Right ventricle myocardium inferior (tissue), 1 donor: Measurements from ENCODE around the gene EPB41L3. TPM values are rescaled to one million over a fixed set of nuclear protein-coding genes. Genes with fewer than 3 reads are reported as not detected.
"Not testable (repeated sequence)": the region's sequence is repeated elsewhere in the genome, so short reads cannot be mapped to it uniquely, and the experiment has no call there.

Experiments used
- ATAC-seq: fragments of 200-7000 bp; cut with Tn5 transposase; one replicate; pipeline ENCODE4 v1.9.1; 2020; ENCODE audit warnings: mild to moderate bottlenecking, moderate library complexity
- DNase-seq: peaks from one replicate; pipeline ENCODE4 v3.0.0; 2021; ENCODE audit errors: missing footprints
- intact Hi-C: fragments of 100-400 bp; cut with DNase I; formaldehyde crosslinking; loops from one replicate; pipeline ENCODE4 v1.11.0; 2022
- long read RNA-seq: library from polyadenylated mRNA; unstranded; transcript quantifications from one replicate; pipeline ENCODE4 v2.0.0, GENCODE V29; 2021
- total RNA-seq: library from RNA; stranded (reverse); fragmentation: NEBNext Ultra II Directional; extraction: Animal tissue kit (Norgen Biotek cat#: 25700); gene quantifications from one replicate; pipeline ENCODE4 v1.2.1, GENCODE V29; 2021
- donor health status: DM: no; HTN: yes; CAD: no; lungs with severe emphysema.

EPB41L3 gene
- 10.5 TPM for total RNA-seq
- long read RNA-seq, partial matches to known transcripts = 1 of 7 reads
- long read RNA-seq, other reads (novel, unspliced or antisense) = 3 of 7 reads

DNA sequence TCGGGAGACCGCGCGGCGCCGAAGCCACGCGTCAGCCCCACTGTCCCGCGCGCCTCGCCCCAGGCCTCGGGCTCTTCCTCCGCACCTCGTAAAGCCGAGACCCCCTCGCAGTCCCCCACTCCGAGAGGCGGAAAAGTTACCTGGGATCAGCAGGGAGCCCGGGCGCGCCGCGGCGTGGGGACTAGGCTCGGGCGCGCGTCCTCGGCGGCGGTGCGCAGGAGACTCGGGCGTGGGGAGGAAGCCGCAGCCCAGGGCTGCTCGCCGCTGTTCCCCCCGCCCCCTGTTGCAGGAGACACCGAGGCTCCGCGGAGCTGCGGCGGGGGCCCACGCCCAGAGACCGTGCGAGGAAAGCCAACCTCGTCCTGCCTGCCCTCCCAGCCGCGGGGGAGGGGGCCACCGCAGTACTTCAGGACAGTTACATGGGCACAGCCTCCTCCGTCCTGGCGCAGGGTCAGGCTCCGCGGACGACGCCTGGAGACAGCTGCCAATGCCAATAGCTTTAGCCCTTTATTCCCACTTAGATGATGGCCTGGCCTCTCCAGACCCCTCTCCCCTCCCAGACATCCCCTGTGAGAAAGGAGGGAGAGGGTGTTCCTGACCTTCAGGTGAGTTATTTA is at the start of gene EPB41L3:
EPB41L3 (minus strand) TSS at position 225 of the 617 bp plus-strand sequence. CDS start 54,814 bp downstream, outside the sequence.
- peak; percentile 79 for ATAC-seq
- intact Hi-C loops = no loop called here
- peak; percentile 78 for DNase-seq

DNA sequence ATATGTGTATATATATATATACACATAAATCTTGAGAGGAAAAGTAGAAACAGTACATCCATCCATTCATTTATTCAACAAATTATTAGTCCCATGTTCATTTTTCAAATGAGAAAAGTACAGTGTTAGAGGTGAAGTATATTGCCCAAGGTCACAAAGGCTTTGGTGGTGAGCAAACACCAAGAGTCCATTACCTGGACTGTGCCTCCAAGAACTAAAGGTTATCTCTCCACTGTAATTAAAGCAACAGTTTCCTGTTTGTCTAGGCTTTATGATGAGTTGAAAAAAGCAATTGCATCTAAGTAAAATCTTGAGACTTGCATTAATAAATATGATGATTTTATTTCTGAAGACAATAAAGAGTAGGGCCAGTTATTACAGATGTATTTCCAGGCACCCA is 44.7 kb upstream of the EPB41L3 start:
- intact Hi-C loops = no loop called here
- no peak for DNase-seq
- no peak for ATAC-seq

DNA sequence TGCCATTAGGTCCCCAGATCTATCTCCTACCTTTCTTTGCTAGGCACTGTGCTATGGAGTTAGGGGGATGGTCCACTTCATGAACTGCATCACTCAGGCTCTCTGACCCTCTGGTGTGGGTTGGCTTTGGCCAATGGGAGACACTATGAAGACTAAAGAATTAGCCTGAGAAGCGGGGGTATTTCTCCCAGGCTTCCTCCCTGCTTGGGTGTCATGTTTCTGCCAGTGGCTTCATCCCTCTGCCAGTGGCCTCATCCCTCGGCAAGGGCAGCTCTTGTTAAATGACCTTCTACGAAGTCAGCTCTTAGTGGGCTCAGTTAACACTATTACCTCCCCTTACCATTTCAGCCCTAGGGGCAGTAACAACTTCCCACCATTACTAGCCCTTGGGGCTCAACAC is 41.9 kb upstream of the EPB41L3 start:
- no peak for ATAC-seq
- no peak for DNase-seq
- intact Hi-C loops = no loop called here

DNA sequence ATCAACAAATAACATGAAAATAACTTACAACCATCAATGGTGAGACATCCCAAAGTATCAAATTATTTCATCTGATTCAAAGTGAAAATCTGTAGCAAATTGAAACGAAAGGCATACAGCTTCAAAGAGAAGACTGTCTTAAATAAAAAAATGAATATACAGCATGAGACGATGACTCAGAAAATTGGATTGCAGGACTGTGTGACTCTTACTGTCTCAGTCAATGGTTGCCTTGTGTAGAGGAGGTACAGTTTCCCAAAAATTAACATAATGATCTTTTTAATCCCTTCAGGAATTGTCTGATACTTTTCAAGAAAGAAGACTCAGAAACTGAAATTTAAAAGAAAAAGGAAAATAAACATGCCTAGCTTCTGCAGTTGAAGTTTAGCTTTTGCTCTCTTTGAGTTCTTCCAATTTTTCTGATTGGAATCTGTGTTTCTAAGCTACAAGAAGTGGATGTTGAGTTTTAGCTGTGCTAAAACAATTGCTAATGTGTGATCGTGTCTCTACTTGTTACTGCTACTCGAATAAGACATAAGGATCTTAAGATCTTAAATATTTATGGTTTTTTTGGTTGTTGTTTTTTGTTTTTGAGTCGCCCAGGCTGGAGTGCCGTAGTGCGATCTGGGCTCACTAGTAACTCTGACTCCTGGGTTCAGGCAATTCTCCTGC is 41.1 kb upstream of the EPB41L3 start:
- intact Hi-C loops = no loop called here
- ATAC-seq = no peak
- DNase-seq = no peak

DNA sequence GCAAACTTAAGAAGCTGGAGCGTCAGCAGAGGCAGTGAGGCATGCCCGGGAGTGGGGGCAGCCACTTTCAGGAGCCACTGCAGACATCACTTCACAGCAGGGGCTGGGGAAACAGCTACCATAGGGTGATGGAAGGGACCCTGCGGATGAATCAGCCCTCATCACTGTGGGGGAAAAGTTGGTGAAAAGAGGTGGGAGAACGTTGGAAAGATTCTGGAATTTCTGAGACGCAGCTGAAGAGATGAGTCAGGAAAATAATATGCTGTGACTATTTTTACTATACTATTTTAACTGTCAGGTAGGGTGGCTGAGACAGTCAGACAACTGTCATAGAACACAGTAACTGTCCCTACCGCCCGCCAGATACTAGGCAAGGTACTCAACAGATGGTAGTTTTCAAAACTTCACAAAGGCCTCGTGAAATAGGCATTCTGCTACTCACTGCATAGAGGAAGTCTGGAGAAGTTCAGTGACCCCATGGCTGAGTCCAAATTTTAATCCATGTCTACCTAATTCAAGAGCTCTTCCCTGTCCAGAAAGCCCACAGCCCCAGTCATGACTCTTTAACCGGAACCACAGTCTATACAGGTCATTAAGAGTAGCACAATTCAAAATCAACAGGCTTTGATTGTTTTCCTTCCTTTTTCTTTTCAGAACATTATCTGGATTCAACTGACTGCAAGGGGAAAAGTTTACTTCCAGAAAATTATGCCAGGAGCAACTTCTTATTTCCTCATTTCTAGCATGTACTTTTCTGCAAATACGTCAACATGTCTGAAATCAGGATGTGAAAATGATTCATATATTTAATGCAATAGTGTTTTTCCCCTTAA is 39.3 kb upstream of the EPB41L3 start:
- DNase-seq = no peak
- ATAC-seq = peak; percentile 39
- intact Hi-C loops = no loop called here

DNA sequence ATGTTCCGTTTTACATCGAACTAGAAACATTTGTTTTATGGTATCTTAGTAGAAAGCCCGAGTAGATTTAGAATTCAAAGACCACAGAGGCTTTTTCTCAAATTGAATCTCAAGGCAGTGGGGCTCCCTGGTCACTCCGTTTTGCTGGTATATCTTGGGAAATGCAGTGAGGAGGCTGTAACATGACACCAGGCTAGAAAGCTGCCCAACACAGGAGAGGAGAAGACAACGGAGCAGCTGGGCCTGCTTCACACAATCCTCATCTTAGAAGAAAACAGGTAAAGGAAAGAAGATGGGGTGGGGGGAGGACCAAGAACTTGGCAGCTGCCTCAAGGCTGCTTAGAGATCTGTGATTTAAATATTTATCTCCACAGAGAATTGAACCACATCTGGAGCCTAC is 38.3 kb upstream of the EPB41L3 start:
- DNase-seq (no peak), ATAC-seq (no peak)
- intact Hi-C loops = no loop called here

DNA sequence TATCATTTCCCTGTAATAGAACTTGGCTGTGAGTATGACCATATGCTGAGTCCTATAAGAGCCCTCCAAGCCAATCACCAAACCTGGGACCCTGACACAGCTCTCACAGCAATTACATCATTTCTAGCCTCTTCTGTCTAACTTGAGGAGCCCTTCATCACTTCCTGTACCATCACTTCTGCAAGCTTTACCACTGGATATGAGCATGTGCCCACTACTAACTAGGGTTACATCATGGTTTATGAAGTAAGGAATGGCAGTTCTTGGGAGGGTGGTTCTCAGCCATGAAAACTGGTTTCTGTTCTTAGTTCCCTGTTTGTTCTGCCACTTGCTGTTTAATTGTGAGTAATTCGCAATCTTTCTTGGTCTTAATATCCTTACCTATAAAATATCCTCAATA is 31.0 kb upstream of the EPB41L3 start:
- ATAC-seq (no peak), DNase-seq (no peak)
- intact Hi-C loops = no loop called here

DNA sequence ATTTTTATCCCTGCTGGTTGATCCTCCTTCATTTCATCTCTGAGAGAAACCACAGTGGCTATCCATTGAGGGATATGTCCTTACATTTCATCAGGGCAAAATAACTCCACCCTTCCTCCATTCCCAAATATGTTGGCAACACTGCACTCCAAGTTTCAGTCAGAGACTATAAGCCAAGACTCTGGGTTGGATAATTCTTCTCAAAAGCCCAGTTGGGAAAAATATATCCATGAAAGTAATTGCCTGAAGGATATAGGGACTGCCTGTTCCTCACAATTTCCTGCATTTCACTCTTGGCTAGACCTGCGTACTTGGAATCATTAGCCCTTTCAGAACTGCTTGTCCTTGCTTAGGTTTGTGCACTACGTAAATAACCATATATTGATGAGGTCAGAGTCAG is 27.9 kb upstream of the EPB41L3 start:
- no peak for DNase-seq
- ATAC-seq = no peak
- intact Hi-C loops = no loop called here

DNA sequence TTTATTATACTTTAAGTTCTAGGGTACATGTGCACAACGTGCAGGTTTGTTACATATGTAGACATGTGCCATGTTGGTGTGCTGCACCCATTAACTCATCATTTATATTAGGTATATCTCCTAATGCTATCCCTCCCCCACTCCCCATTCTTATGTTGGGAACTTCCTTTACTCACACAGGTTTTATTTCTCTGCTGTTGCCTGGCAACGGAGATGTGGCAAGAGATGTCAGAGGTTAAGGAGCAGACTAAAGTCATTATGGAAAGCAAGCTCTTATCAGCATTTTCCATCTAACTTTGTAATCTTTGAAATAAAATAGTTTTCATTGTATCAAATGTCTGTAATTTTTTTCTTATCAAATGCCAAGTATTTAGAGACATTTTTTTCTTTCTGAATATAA is 26.8 kb upstream of the EPB41L3 start:
- DNase-seq, intact Hi-C loops, ATAC-seq: not testable (repeated sequence)

DNA sequence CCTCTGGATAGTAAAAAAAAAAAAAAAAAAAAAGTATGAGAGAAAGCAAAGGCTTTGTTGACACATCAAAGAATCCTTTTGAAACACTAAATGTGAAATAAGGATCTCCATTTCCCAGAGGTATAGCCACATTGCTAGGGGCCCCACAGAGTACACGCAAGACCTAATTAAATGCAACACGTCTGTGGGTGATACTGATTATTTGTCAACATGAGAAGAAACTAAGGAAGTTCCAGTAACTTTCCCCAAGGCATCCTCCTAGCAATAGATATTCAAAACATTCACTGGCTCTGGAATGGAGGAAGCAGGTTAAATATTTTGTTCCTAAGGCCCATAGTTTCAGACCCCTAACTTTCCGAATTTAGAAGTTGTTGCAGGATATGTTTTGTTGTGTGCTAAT is 24.6 kb upstream of the EPB41L3 start:
- ATAC-seq = no peak
- no peak for DNase-seq
- intact Hi-C loops = no loop called here

DNA sequence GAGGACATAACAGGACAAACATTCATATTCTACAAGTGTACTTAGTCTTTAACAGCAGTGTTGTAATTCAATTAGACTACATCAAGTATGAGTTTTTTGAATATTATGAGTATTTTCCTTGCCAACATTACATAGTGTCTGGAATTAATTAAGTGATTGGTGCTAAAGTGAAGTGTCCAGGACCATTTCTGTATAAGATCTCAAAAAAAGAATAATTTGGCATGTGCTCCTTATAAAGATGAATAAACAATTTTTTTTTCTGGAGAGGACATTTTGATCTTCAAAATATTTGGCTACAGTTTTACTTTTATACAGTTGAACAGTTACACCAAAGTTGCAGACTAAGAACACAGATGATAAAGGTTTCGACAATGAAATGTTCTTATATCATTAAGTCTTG is 15.1 kb upstream of the EPB41L3 start:
- DNase-seq (no peak), ATAC-seq (no peak)
- intact Hi-C loops = no loop called here

DNA sequence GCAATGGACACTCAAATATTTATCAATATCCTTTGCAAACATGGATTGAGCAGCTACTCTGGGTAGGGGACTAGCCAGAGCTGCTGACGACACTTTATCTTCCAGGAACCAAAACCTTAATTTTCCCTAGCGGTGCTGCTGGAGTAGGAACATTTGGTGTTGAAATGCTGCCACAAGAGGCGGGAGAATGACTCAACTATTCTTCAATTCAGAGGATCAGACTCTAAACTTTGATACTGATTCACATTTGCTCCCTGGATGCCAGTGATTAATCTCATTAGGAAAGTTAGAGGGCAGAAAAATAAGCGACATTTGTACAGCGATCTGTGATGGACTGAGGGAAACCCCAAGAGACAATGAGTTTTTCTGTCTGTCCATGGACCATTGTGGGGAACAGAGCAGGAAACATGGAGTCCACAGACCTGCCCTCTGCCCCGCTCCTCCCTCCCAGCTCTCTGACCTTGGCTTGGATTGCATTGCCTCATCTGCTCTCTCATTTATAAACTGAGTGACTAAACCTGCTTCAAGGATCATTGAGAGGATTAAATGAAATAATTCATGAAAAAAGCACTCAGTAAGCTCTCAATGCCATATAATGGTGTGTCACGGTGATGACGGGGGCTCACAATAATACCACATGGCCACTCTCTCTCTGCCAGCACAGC is 12.6 kb upstream of the EPB41L3 start:
- intact Hi-C loops = no loop called here
- no peak for DNase-seq
- ATAC-seq = peak; percentile 84

DNA sequence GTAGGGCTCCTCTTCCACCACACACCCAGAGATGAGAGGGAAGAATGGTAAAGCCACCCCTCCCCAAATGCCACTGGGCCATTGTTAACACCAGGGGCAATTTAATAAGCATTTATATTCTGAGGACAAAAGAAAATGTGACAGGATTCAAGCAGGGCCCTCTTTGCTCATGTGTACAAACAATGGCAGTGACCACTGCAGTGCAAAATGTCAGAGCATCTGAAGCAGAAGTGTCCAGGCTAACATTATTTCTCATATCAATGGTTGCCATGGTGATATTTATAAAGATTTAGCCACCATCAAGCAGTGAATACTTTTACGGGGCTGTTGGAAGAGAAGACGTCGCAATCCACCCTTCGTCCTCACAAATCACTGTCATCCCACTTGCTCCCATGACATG is 10.8 kb upstream of the EPB41L3 start:
- ATAC-seq = no peak
- DNase-seq = no peak
- intact Hi-C loops = no loop called here

DNA sequence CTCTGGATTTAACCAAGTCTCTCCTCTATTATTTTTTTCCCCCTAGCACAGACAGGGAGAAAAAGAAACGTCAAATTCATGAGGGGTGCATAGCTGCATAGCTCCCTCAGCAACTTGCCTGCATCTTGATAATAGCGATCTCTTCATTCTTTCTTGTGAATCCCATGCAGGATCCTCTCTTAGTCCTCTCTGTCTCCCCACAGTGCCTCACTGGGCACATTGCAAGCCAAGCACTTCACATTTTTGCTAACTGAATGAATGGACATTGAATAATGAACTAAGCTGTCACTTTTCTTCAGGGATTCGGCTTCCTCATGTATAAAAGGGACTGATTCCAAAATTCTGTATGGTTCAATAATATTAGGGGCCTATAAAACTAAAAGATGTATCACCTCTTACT is 2.9 kb upstream of the EPB41L3 start:
- intact Hi-C loops = no loop called here
- DNase-seq = no peak
- ATAC-seq = peak; percentile 69

DNA sequence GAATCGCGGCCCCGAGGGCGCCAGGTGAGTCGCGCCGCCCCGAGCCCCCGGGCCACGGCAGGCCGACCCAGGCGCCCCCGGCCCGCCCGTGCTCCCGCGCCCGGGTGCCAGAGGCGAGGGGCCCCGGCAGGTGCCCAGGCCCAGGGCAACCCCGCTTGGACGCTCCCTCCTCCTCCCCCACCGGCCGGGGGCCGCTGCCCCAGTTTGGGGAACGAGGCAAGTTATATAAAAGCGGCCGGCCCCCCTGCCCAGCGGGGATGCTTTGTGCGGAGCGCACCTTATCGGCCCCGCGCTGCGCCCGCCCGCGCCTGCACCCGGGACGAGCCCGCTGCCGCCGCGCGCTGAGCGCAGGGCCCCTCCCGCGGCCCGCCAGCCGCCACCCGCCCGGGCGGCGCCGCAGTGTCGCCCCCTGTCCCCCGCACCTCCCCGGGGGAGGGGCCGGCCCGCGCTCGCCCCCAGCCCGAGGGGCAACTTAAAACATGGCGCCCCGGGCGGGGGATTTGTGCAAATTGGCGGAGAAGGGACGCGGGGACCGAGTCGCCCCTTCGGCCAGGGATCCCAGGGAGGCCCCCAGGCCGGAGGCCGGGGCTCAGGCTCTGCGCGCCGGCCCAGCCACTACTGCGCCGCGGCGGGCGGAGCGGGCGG is 639 bp downstream of the EPB41L3 start:
- no peak for ATAC-seq
- intact Hi-C loops = no loop called here
- DNase-seq = peak; percentile 67

DNA sequence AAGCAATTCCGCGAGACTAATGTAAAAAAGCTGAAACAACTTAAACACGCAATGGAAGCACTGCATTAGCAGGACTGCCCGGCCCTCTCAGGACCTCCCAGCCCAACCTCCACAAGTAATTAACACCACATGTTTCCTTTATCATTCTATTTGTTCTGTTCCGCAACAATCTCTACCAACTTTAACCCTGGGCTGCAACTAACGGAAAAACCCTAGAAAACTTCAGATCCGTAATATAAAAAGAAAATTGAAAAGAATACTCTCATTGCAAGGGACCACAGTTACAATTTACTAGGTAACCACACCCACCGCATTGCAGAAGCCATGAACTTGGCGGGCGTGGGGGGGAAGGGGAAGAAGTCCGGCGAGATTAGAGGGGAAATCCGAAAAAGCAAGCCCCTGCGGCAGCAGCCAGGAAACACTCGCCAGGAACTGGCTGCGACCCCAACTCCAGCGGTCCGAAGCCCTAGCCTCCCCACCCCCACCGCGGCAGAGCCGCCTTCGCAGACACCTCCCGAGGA is 1.2 kb downstream of the EPB41L3 start:
- intact Hi-C loops = no loop called here
- DNase-seq (peak; percentile 78), ATAC-seq (no peak)

DNA sequence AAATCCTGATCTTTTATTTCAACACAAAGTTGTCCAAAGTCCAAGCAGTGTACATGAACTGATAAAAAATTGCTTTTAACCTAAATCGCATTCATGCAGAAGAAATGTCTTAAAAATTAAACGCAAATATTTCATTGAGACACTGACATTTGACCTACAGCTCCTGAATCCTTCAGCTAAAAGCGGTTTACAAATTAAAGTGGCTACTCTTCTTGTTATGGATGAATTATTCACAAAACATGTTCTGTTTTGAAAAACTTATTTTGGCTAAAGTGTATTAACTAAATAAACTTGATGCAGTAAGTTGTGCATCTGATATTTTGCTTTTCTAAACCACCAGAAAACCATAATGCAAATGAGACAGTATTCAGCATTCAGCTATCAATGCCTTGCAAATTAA is 2.2 kb downstream of the EPB41L3 start:
- DNase-seq (no peak), ATAC-seq (no peak)
- intact Hi-C loops = no loop called here

DNA sequence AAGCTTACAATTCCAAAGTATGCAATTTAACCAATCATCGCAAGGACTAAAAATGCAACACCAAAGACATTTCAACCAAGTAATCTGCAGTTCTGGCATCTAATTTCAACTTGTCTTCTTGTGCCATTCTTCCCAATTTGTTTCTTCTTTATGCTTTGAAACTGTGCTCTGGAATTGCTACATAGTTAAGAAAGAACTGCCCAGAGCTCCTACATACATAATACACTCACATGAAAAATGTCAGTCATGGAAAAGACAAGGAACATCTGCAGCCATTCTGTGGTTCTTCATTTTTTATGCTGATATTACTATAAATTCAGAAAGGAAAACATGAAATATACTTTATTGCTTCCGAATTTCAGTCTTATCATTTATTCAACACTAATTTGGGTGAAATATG is 4.4 kb downstream of the EPB41L3 start:
- intact Hi-C loops = no loop called here
- no peak for ATAC-seq
- DNase-seq = no peak

DNA sequence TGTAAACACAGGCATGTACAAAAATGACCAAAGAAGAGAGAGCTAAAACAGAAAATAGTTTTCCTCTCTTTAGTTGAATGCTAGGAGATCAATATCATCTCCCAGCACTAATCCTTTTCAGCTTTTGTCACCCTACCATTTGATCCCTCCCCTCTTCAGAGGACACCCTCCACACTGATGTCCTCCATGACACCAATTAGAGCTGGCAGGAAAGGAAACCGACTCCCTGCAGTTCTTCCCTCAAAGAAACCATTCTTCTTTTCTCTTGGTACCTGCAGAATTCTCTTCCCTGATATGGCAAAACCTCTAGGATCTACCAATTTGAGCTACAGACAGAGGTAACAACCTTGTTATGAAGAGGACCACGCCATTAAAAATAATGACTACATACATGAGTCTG is 5.3 kb downstream of the EPB41L3 start:
- DNase-seq (no peak), ATAC-seq (no peak)
- intact Hi-C loops = no loop called here
